ENCODE data around the gene PCGF3. TPM values are rescaled to one million over a fixed set of nuclear protein-coding genes. Genes with fewer than 3 reads are reported as not detected.
A peak's percentile ranks its signal among the peaks of the same experiment; 100 is the strongest.

PCGF3 gene
- total and polyA plus RNA-seq, 2 donors = 30.6 to 93.4 TPM

GRCh38 chr4:791252-791897 lies 85.7 kb downstream of the PCGF3 start:
- no peaks in the 10 kb centered on the region for H3K36me3 ChIP-seq (ENCODE audit: control insufficient read depth in 2 of 2, insufficient read depth in 2 of 2, low read length in 1 of 2)
- peak overlapping the region in 1 of 2 donors; percentile 97 for H3K27ac ChIP-seq (ENCODE audit: low read depth in 1 of 2, low read length in 1 of 2)
- WGBS = 73% methylated on average over 29 of the region's 29 CpGs
- DNase-seq (ENCODE audit: low read depth in 6 of 9, low spot score in 9 of 9) = no peak
- peaks cover 44 to 88% of the 10 kb centered on the region in 2 donors for H3K4me1 ChIP-seq (ENCODE audit: control insufficient read depth in 2 of 2, insufficient read depth in 2 of 2, low read length in 2 of 2)
- peaks cover 0 to 5% of the 10 kb centered on the region in 2 donors for H3K9me3 ChIP-seq (ENCODE audit: control insufficient read depth in 2 of 2, insufficient read depth in 1 of 2, low read length in 1 of 2)
- H3K4me3 ChIP-seq (ENCODE audit: low read length in 2 of 2) = peak overlapping the region; percentile 51 to 62
- peaks cover 22 to 97% of the 10 kb centered on the region in 2 donors for H3K27me3 ChIP-seq (ENCODE audit: control insufficient read depth in 2 of 2, insufficient read depth in 1 of 2, low read length in 1 of 2)

- Histone ChIP-seq H3K4me1 (ENCODE audit: control insufficient read depth in 2 of 2, insufficient read depth in 2 of 2, low read length in 2 of 2) (peaks cover 48 to 90% of the 10 kb centered on the region in 2 donors), H3K27me3 (ENCODE audit: control insufficient read depth in 2 of 2, insufficient read depth in 1 of 2, low read length in 1 of 2) (peaks cover 15 to 96% of the 10 kb centered on the region in 2 donors), H3K27ac (ENCODE audit: low read depth in 1 of 2, low read length in 1 of 2) (peak overlapping the region; percentile 92 to 97), H3K4me3 (ENCODE audit: low read length in 2 of 2) (peak overlapping the region; percentile 51 to 62), H3K36me3 (ENCODE audit: control insufficient read depth in 2 of 2, insufficient read depth in 2 of 2, low read length in 1 of 2) (no peaks in the 10 kb centered on the region), H3K9me3 (ENCODE audit: control insufficient read depth in 2 of 2, insufficient read depth in 1 of 2, low read length in 1 of 2) (peaks cover 0 to 5% of the 10 kb centered on the region in 2 donors)
- WGBS = 18% methylated on average over 50 of the region's 50 CpGs
- DNase-seq (ENCODE audit: low read depth in 6 of 9, low spot score in 9 of 9) = peak in 3 of 9 donors; percentile 51 to 76 (median 57)
These were observed 86.4 kb downstream of the PCGF3 start for GRCh38 chr4:791898-792625.

GRCh38 chr4:792626-793092 lies 87.0 kb downstream of the PCGF3 start:
- DNase-seq (ENCODE audit: low read depth in 6 of 9, low spot score in 9 of 9) = peak in 7 of 9 donors; percentile 72 to 94 (median 86)
- H3K4me3 ChIP-seq (ENCODE audit: low read length in 2 of 2) = peak overlapping the region; percentile 51 to 62
- H3K9me3 ChIP-seq (ENCODE audit: control insufficient read depth in 2 of 2, insufficient read depth in 1 of 2, low read length in 1 of 2) = peaks cover 0 to 5% of the 10 kb centered on the region in 2 donors
- H3K27ac ChIP-seq (ENCODE audit: low read depth in 1 of 2, low read length in 1 of 2) = peak overlapping the region; percentile 92 to 97
- WGBS = 14% methylated on average over 17 of the region's 17 CpGs
- H3K36me3 ChIP-seq (ENCODE audit: control insufficient read depth in 2 of 2, insufficient read depth in 2 of 2, low read length in 1 of 2) = no peaks in the 10 kb centered on the region
- H3K4me1 ChIP-seq (ENCODE audit: control insufficient read depth in 2 of 2, insufficient read depth in 2 of 2, low read length in 2 of 2) = peaks cover 52 to 87% of the 10 kb centered on the region in 2 donors
- H3K27me3 ChIP-seq (ENCODE audit: control insufficient read depth in 2 of 2, insufficient read depth in 1 of 2, low read length in 1 of 2) = peaks cover 9 to 92% of the 10 kb centered on the region in 2 donors

GRCh38 chr4:793093-793861 lies 87.6 kb downstream of the PCGF3 start:
- Histone ChIP-seq H3K4me1 (ENCODE audit: control insufficient read depth in 2 of 2, insufficient read depth in 2 of 2, low read length in 2 of 2) (peaks cover 52 to 82% of the 10 kb centered on the region in 2 donors), H3K4me3 (ENCODE audit: low read length in 2 of 2) (peak overlapping the region; percentile 53 to 62)
- 51% methylated on average over 19 of the region's 19 CpGs for WGBS

GRCh38 chr4:793941-794621 lies 88.4 kb downstream of the PCGF3 start:
- Histone ChIP-seq H3K27ac (ENCODE audit: low read depth in 1 of 2, low read length in 1 of 2) (peak overlapping the region; percentile 87 to 97), H3K27me3 (ENCODE audit: control insufficient read depth in 2 of 2, insufficient read depth in 1 of 2, low read length in 1 of 2) (peaks cover 3 to 79% of the 10 kb centered on the region in 2 donors), H3K4me3 (ENCODE audit: low read length in 2 of 2) (peak overlapping the region; percentile 53 to 56), H3K36me3 (ENCODE audit: control insufficient read depth in 2 of 2, insufficient read depth in 2 of 2, low read length in 1 of 2) (no peaks in the 10 kb centered on the region), H3K9me3 (ENCODE audit: control insufficient read depth in 2 of 2, insufficient read depth in 1 of 2, low read length in 1 of 2) (peaks cover 0 to 7% of the 10 kb centered on the region in 2 donors), H3K4me1 (ENCODE audit: control insufficient read depth in 2 of 2, insufficient read depth in 2 of 2, low read length in 2 of 2) (peaks cover 54 to 77% of the 10 kb centered on the region in 2 donors)
- 21% methylated on average over 19 of the region's 19 CpGs for WGBS
- peak in 7 of 9 donors; percentile 72 to 92 (median 82) for DNase-seq (ENCODE audit: low read depth in 6 of 9, low spot score in 9 of 9)

More at GRCh38 chr4:793093-793861, 87.6 kb downstream of the PCGF3 start:
- H3K27me3 ChIP-seq (ENCODE audit: control insufficient read depth in 2 of 2, insufficient read depth in 1 of 2, low read length in 1 of 2) = peaks cover 3 to 86% of the 10 kb centered on the region in 2 donors
- H3K36me3 ChIP-seq (ENCODE audit: control insufficient read depth in 2 of 2, insufficient read depth in 2 of 2, low read length in 1 of 2) = no peaks in the 10 kb centered on the region
- H3K27ac ChIP-seq (ENCODE audit: low read depth in 1 of 2, low read length in 1 of 2) = peak overlapping the region; percentile 92 to 97
- DNase-seq (ENCODE audit: low read depth in 6 of 9, low spot score in 9 of 9) = peak in 3 of 9 donors; percentile 16 to 59 (median 40)
- H3K9me3 ChIP-seq (ENCODE audit: control insufficient read depth in 2 of 2, insufficient read depth in 1 of 2, low read length in 1 of 2) = peaks cover 0 to 5% of the 10 kb centered on the region in 2 donors

- H3K27me3 ChIP-seq (ENCODE audit: control insufficient read depth in 2 of 2, insufficient read depth in 1 of 2, low read length in 1 of 2) = peaks cover 3 to 71% of the 10 kb centered on the region in 2 donors
These were observed 89.5 kb downstream of the PCGF3 start for GRCh38 chr4:794900-795725.

GRCh38 chr4:795726-796119 lies 90.1 kb downstream of the PCGF3 start:
- 28% methylated on average over 20 of the region's 20 CpGs for WGBS
- no peaks in the 10 kb centered on the region for H3K36me3 ChIP-seq (ENCODE audit: control insufficient read depth in 2 of 2, insufficient read depth in 2 of 2, low read length in 1 of 2)
- H3K27me3 ChIP-seq (ENCODE audit: control insufficient read depth in 2 of 2, insufficient read depth in 1 of 2, low read length in 1 of 2) = peaks cover 3 to 65% of the 10 kb centered on the region in 2 donors
- peak overlapping the region; percentile 27 to 97 for H3K27ac ChIP-seq (ENCODE audit: low read depth in 1 of 2, low read length in 1 of 2)
- H3K9me3 ChIP-seq (ENCODE audit: control insufficient read depth in 2 of 2, insufficient read depth in 1 of 2, low read length in 1 of 2) = peaks cover 0 to 7% of the 10 kb centered on the region in 2 donors
- DNase-seq (ENCODE audit: low read depth in 6 of 9, low spot score in 9 of 9) = no peak
- H3K4me3 ChIP-seq (ENCODE audit: low read length in 2 of 2) = peak overlapping the region; percentile 53 to 56
- H3K4me1 ChIP-seq (ENCODE audit: control insufficient read depth in 2 of 2, insufficient read depth in 2 of 2, low read length in 2 of 2) = peaks cover 56 to 72% of the 10 kb centered on the region in 2 donors

More at GRCh38 chr4:794900-795725, 89.5 kb downstream of the PCGF3 start:
- Histone ChIP-seq H3K36me3 (ENCODE audit: control insufficient read depth in 2 of 2, insufficient read depth in 2 of 2, low read length in 1 of 2) (no peaks in the 10 kb centered on the region), H3K4me3 (ENCODE audit: low read length in 2 of 2) (peak overlapping the region; percentile 53 to 56), H3K9me3 (ENCODE audit: control insufficient read depth in 2 of 2, insufficient read depth in 1 of 2, low read length in 1 of 2) (peaks cover 0 to 7% of the 10 kb centered on the region in 2 donors), H3K4me1 (ENCODE audit: control insufficient read depth in 2 of 2, insufficient read depth in 2 of 2, low read length in 2 of 2) (peaks cover 56 to 75% of the 10 kb centered on the region in 2 donors), H3K27ac (ENCODE audit: low read depth in 1 of 2, low read length in 1 of 2) (peak overlapping the region; percentile 87 to 97)
- peak in 1 of 9 donors; percentile 57 for DNase-seq (ENCODE audit: low read depth in 6 of 9, low spot score in 9 of 9)
- 6% methylated on average over 71 of the region's 71 CpGs for WGBS

All from thymus (tissue), 11 donors.